Stimulated activated naive CD8-positive, alpha-beta T cell treated with anti-CD3 and anti-CD28 coated beads, Interleukin-15, amount 100 ng/mL, for 72 hours (primary cell): ENCODE measurements around the gene CFAP251.

Experiments used
- ATAC-seq: fragments of 150-1000 bp; cut with Tn5 transposase; 2 replicates; pipeline ENCODE4 v1.10.0; 2021; ENCODE audit warnings: mild to moderate bottlenecking, moderate library complexity
- DNase-seq, 2 donors: peaks; one replicate each; pipeline ENCODE4 v3.0.0; 2021 to 2022
- H3K27ac Mint-ChIP-seq, 2 donors: one replicate each; pipeline ENCODE4 v1.8.0; 2022; ENCODE audit warnings: mild to moderate bottlenecking in 2 of 2, mixed read lengths in 2 of 2, moderate library complexity in 2 of 2
- H3K27me3 Mint-ChIP-seq: one replicate; pipeline ENCODE4 v1.8.0; 2022; ENCODE audit warnings: mixed read lengths
- H3K4me1 Mint-ChIP-seq: one replicate; pipeline ENCODE4 v1.8.0; 2022; ENCODE audit warnings: mild to moderate bottlenecking, mixed read lengths
- H3K4me3 Mint-ChIP-seq, 2 donors: one replicate each; pipeline ENCODE4 v1.8.0; 2022; ENCODE audit warnings: mild to moderate bottlenecking in 2 of 2, mixed read lengths in 2 of 2, moderate library complexity in 1 of 2
- H3K9me3 Mint-ChIP-seq, 2 donors: one replicate each; pipeline ENCODE4 v1.8.0; 2022; ENCODE audit warnings: mixed read lengths in 2 of 2

The CFAP251 gene

DNA sequence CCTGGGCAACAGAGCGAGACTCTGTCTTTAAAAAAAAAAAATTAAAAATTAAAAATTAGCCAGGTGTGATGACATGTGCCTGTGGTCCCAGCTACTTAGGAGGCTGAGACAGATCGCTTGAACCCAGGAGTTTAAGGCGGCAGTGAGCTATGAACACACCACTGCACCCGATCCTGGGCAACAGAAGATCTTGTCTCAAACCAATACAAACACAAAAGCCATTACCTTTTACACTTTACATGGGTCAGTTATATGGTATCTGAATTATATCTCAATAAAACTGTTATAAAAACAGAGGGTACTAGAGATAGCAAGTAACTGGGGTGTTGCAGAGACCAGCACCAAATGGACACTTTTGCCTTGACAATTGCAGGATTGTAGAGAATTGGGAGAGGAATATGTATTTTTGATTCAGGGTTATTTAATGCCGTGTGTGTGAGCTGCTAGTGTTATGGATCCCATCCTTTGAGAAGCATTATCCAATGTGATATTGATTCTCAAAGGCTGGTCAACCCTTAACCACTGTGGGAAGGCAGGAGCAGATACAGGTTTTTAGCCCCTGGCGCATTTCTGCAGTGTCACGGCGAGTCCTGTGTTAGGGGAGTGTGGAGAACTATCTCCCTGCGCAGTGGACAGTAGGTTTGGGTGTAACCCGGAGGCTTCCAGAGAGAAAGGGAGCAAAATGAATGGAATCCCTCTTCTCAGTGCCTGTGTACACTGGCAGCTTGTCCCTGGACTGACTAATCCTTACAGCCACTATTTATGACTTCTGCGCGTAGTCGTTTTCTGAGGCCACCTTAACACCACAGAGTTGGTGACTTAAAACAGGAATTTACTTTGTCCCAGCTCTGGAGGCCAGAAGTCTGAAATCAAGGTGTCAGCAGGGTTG, 25.5 kb upstream of the CFAP251 start:
- H3K4me1 Mint-ChIP-seq = peaks cover 46% of the 10 kb centered on the region
- H3K27me3 Mint-ChIP-seq = no peaks in the 10 kb centered on the region
- H3K4me3 Mint-ChIP-seq = peak overlapping the region in 1 of 2 donors; percentile 68

DNA sequence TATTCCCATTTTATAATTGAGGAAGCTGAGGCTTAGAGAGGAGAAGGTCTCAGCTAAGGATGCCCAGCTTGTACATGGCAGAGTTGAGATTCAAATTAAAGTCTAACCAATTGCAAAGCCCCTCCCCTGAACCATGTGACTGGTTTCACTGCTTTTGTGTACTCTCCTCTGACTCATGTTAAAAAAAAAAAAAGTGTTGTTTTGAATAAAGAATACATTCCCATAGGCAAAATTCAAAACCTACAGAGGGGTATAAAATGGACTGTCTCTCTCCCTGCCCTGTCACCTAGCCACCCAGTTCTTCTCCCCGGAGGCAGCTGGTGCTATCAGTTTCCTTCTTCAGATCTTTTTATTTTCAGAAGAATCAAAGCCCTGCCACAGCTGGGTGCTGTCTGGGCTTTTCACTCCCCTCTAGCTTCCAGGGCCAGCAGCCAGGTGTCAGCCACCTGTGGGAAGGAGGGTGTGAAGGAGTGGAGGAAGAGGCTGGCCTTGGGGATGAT, 24.4 kb upstream of the CFAP251 start:
- no peaks in the 10 kb centered on the region for H3K9me3 Mint-ChIP-seq
- peaks cover 45% of the 10 kb centered on the region for H3K4me1 Mint-ChIP-seq
- peak overlapping the region; percentile 55 to 68 for H3K4me3 Mint-ChIP-seq
- DNase-seq = no peak
- ATAC-seq = peak; percentile 72
- no peaks in the 10 kb centered on the region for H3K27me3 Mint-ChIP-seq
- H3K27ac Mint-ChIP-seq = peak overlapping the region; percentile 71 to 92

More for the DNA sequence above, 25.5 kb upstream of the CFAP251 start:
- Mint-ChIP-seq H3K9me3 (no peaks in the 10 kb centered on the region), H3K27ac (no peak overlapping the region)
- DNase-seq = no peak
- ATAC-seq = no peak

DNA sequence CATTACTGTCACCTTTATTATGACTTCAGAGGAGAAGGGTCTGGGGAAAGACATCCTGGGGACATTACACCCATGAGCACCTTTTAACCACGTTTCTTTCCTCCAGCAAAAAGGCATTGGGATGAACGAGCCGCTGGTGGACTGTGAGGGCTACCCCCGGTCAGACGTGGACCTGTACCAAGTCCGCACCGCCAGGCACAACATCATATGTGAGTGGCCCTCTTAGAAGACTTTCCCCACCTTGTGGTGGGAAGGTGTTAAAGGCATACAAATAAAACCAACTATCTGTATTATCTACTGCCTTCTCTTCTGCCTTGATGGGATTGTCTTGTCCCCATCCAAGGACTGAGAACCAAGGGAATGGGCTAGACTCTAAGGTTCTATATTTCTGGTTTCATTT, 23.8 kb upstream of the CFAP251 start:
- DNase-seq (no peak), ATAC-seq (peak; percentile 56)
- H3K4me3 Mint-ChIP-seq = no peak overlapping the region
- peak overlapping the region; percentile 15 to 92 for H3K27ac Mint-ChIP-seq
- no peaks in the 10 kb centered on the region for H3K27me3 Mint-ChIP-seq
- no peaks in the 10 kb centered on the region for H3K9me3 Mint-ChIP-seq
- H3K4me1 Mint-ChIP-seq = peaks cover 40% of the 10 kb centered on the region

DNA sequence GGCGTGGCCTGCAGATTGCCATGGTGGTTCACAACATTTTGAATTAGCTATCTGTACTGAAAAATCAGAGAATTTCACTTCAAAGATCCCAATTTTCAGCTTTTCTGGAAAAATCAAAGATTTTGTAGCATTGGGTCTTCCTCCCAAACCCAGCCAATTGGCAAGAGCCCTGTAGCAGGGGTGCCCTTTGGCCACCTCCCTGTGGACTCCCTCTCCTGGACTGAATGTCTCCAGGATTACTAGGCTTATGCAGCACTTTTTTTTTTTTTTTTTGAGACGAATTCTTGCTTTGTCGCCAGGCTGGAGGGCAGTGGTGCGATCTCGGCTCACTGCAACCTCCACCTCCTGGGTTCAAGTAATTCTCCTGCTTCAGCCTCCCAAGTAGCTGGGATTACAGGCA, 20.1 kb upstream of the CFAP251 start:
- H3K27me3 Mint-ChIP-seq = no peaks in the 10 kb centered on the region
- H3K9me3 Mint-ChIP-seq = no peaks in the 10 kb centered on the region
- H3K27ac Mint-ChIP-seq = no peak overlapping the region
- no peak for ATAC-seq
- H3K4me1 Mint-ChIP-seq = peaks cover 17% of the 10 kb centered on the region
- no peak for DNase-seq
- no peak overlapping the region for H3K4me3 Mint-ChIP-seq

DNA sequence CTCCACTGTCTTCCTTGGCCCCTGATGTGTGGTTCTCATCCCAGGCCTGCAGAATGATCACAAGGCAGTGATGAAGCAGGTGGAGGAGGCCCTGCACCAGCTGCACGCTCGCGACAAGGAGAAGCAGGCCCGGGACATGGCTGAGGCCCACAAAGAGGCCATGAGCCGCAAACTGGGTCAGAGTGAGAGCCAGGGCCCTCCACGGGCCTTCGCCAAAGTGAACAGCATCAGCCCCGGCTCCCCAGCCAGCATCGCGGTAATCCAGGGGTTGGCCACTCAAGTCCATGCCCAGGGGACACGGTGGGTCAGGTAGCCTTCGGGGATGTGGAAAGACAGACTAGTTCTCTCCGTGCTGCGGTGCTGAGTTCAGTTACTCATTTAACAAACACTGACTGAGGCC, 18.8 kb upstream of the CFAP251 start:
- DNase-seq (no peak), ATAC-seq (no peak)
- Mint-ChIP-seq H3K27me3 (no peaks in the 10 kb centered on the region), H3K27ac (peak overlapping the region; percentile 25 to 89), H3K4me3 (no peak overlapping the region), H3K4me1 (peaks cover 5% of the 10 kb centered on the region), H3K9me3 (no peaks in the 10 kb centered on the region)

DNA sequence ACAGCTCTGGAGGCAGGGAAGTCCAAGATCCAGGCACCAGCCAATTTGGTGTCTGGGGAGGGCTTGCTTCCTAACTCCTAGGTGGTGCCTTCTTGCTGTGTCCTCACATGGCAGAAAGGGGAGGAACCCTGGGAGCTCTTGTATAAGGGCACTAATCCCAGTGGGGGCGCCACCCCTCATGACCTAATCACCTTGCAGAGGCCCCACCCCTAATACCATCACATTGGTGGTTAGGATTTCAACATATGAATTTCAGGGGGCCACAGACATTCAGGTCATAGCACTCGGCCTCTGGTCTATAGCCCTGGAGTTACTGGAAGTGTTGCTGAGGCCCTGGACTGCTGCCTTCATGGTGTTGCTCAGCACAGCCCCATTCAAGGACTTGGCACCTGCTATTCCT, 15.2 kb upstream of the CFAP251 start:
- ATAC-seq (no peak), DNase-seq (no peak)
- Mint-ChIP-seq H3K27me3 (no peaks in the 10 kb centered on the region), H3K9me3 (no peaks in the 10 kb centered on the region), H3K27ac (no peak overlapping the region), H3K4me3 (no peak overlapping the region), H3K4me1 (peaks cover 2% of the 10 kb centered on the region)

DNA sequence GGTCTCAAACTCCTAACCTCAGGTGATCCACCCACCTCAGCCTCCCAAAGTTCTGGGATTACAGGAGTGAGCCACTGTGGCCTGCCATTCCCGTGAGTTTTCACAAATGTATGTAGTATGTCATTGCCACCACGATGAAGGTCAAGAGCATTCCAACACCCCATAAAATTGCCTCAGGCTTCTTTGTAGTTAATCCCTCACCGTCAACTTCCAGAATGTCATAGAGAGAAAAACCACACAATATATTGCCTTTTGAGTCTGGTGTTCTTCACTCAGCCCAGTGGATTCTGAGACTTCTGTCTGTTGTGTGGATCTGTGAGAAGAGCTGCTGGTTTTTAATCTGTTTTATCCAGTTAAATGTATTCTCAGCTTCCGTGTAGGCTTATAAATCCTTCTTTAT, 12.6 kb upstream of the CFAP251 start:
- H3K9me3 Mint-ChIP-seq = no peaks in the 10 kb centered on the region
- H3K27ac Mint-ChIP-seq = no peak overlapping the region
- no peak for ATAC-seq
- peaks cover 11% of the 10 kb centered on the region for H3K4me1 Mint-ChIP-seq
- DNase-seq = no peak
- H3K27me3 Mint-ChIP-seq = no peaks in the 10 kb centered on the region
- H3K4me3 Mint-ChIP-seq = no peak overlapping the region

DNA sequence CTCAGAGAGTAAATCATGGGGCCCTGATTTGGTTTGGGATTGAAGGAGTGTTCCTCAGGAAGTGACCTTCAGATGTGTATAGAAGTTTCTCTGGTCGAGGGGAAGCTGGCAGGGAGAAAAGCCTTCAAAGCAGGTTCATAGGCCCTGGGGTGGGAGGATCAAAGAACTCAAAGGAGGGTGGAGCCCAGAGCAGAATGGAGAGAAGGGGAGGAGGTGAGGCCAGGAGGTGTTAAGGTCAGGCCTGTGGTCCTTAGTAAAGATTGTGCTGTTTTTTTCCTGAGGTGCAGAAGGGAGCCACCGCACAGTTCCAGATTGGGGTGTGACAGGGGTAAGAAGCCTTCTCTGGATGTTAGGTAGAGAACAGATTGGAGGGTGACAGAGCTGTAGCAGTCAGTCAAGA, 9.7 kb upstream of the CFAP251 start:
- H3K27me3 Mint-ChIP-seq = no peaks in the 10 kb centered on the region
- ATAC-seq (no peak), DNase-seq (no peak)
- no peaks in the 10 kb centered on the region for H3K9me3 Mint-ChIP-seq
- H3K4me1 Mint-ChIP-seq = peaks cover 19% of the 10 kb centered on the region
- H3K4me3 Mint-ChIP-seq = no peak overlapping the region
- H3K27ac Mint-ChIP-seq = peak overlapping the region; percentile 0 to 37

DNA sequence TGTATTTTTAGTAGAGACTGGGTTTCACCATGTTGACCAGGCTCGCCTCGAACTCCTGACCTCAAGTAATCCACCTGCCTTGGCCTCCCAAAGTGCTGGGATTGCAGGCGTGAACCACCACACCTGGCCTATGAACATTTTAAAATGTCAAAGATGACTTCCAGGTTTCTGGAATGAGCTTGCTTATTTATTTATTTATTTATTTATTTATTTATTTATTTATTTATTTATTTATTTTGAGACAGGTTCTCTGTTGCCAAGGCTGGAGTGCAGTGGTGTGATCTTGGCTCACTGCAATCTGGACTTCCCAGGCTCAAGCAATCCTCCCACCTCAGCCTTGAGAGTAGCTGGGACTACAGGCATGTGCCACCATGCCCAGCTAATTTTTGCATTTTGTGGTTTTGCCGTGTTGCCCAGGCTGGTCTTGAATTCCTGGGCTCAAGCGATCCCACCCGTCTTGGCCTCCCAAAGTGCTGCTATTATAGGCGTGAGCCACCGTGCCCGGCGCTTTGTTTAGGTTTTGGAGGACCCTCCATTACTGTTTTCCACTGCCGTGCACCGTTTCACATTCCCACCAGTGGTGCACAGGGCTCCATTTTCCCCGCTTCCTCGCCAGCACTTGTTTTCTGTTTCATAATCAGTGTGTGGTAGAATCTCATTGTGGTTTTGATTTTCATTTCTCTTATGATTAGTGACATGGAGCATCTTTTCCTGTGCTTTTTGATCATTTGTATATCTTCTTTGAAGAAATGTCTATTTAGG, 6.4 kb upstream of the CFAP251 start:
- H3K4me1 Mint-ChIP-seq = peaks cover 23% of the 10 kb centered on the region
- no peaks in the 10 kb centered on the region for H3K9me3 Mint-ChIP-seq
- ATAC-seq (peak; percentile 90), DNase-seq (peak in 1 of 2 donors; percentile 33)
- peak overlapping the region; percentile 21 to 89 for H3K27ac Mint-ChIP-seq
- no peaks in the 10 kb centered on the region for H3K27me3 Mint-ChIP-seq
- H3K4me3 Mint-ChIP-seq = peak overlapping the region; percentile 4 to 58

DNA sequence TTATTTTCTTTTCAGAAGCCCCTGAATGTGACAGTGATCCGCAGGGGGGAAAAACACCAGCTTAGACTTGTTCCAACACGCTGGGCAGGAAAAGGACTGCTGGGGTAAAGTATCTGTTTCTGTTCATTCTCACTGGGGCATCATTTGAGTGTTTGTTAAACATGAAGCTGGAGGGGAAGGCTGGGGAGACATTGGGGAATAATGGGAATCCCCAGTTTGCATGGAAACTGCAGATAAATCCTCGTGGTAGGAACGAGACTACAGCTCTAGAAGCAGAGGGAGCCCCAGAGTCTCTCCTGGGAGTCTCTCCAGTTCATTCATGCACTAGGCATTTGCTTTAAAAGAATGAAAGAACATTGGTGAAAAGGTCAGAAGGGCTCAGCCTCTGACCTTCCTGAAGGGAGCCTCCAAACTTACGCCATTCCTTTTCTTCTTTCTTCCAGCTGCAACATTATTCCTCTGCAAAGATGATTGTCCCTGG, 2.5 kb upstream of the CFAP251 start:
- ATAC-seq = no peak
- H3K27ac Mint-ChIP-seq = no peak overlapping the region
- DNase-seq = no peak

DNA sequence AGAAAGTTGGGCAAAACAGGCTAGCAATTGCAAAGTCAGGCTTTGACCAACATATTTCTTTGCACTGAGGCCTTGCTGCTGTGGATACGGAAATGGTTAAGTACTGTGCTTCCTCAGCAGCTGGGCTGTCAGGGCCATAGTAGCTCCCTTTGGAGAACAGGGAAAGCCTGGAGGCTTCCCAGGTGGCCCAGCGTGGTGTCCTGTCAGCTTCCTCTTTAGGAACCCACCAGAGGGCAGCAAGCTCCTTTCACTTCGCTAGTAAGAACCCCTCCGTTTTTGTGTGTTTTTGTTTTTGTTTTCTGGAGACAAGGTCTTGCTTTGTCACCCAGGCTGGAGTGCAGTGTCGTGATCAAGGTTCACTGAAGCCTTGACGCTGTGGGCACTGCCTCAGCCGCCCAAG, 1.7 kb upstream of the CFAP251 start:
- ATAC-seq (no peak), DNase-seq (no peak)
- Mint-ChIP-seq H3K27me3 (no peaks in the 10 kb centered on the region), H3K4me3 (no peak overlapping the region), H3K9me3 (no peaks in the 10 kb centered on the region), H3K27ac (no peak overlapping the region), H3K4me1 (peaks cover 28% of the 10 kb centered on the region)

More for the DNA sequence above, 2.5 kb upstream of the CFAP251 start:
- no peak overlapping the region for H3K4me3 Mint-ChIP-seq
- H3K27me3 Mint-ChIP-seq = no peaks in the 10 kb centered on the region
- no peaks in the 10 kb centered on the region for H3K9me3 Mint-ChIP-seq
- H3K4me1 Mint-ChIP-seq = peaks cover 28% of the 10 kb centered on the region

DNA sequence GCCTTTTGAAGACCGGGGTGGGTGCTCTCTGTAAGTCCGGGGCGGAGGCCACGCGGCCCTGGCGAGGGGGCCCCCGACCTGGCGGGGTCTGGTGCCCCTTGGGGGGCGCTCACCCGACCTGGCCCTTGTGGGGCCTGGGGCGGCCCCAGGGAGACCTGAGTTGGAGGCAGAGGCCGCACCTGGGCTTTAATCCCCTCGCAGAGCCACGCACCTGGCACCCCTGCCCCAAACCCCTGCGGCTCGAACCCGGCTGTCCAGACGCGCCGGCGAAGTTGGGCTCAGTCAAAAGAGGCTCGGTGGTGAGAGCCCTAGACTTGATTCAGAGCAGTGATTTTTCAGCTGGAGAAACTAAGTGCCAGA, 267 bp downstream of the CFAP251 start:
- Mint-ChIP-seq H3K27ac (no peak overlapping the region), H3K4me3 (peak overlapping the region; percentile 72 to 85), H3K27me3 (no peaks in the 10 kb centered on the region), H3K4me1 (peaks cover 22% of the 10 kb centered on the region), H3K9me3 (no peaks in the 10 kb centered on the region)
- ATAC-seq (no peak), DNase-seq (no peak)

DNA sequence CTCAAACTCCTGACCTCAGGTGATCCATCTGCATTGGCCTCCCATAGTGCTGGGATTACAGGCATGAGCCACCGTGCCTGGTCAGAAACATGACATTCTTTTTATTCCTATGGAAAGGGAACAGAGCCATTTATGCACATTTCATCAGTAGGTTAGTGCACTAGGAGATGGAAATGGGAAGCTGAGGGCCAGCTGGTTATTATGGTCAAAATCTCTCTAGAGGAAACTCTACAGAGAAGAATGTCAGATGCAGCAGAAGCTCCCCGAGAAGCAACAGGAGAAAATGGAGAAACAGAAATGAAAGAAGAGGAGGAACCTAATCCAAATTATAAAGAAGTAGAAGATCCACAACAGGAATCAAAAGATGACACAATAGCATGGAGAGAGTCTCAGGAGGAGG, 2.7 kb downstream of the CFAP251 start:
- no peak overlapping the region for H3K27ac Mint-ChIP-seq
- H3K4me3 Mint-ChIP-seq = no peak overlapping the region
- no peaks in the 10 kb centered on the region for H3K9me3 Mint-ChIP-seq
- DNase-seq (no peak), ATAC-seq (no peak)
- peaks cover 24% of the 10 kb centered on the region for H3K4me1 Mint-ChIP-seq
- H3K27me3 Mint-ChIP-seq = no peaks in the 10 kb centered on the region

DNA sequence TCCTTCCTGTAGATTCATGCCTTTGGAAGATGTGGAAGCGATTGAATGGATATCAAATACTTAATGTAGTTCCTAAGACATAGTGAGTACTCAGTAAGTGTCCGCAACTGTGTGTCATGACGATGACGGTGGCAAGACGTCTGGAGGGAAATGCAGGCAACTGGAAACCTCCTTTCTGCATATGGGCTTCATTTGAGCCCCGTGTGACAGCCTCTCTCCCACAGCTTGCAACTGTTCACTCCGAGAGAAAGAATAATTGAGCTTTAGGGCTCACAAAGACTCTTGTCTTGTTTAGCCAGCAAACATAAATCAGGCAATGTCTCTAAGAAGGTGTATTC, 6.9 kb downstream of the CFAP251 start:
- no peak overlapping the region for H3K4me3 Mint-ChIP-seq
- ATAC-seq = no peak
- no peak overlapping the region for H3K27ac Mint-ChIP-seq

DNA sequence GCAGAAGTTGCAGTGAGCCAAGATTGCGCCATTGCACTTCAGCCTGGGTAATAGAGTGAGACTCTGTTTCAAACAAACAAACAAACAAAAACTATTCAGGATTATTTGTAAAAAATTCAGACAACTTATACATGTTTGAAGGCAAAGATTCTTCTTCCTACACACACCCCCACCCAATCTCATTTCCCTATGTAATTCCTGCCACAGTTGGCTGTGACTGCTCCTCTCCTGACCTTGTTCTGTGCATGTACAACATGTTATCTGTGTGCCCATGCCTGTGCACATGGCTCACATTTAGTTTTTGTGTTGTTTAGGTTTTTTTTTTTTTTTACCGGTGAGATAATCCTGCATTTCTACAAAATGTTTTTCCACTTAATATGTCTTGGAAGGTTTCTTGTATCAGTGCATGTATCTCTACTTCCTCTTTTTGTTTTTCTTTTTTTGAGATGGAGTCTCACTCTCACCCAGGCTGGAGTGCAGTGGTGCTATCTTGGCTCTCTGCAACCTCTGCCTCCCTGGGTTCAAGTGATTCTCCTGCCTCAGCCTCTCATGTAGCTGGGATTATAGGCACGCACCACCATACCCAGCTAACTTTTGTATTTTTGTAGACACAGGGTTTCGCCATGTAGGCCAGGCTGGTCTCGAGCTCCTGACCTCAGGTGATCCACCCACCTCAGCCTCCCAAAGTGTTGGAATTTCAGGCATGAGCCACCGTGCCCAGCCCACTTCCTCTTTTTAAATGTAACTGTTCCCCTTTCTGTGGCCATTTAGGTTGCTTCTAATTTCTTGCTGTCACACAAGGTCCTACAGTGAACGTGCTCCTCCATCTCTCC, 8.7 kb downstream of the CFAP251 start:
- DNase-seq = no peak
- Mint-ChIP-seq H3K9me3 (no peaks in the 10 kb centered on the region), H3K4me1 (peaks cover 4% of the 10 kb centered on the region), H3K4me3 (no peak overlapping the region), H3K27ac (peak overlapping the region in 1 of 2 donors; percentile 86), H3K27me3 (no peaks in the 10 kb centered on the region)
- no peak for ATAC-seq

More for the DNA sequence above, 6.9 kb downstream of the CFAP251 start:
- peaks cover 4% of the 10 kb centered on the region for H3K4me1 Mint-ChIP-seq
- DNase-seq = no peak
- no peaks in the 10 kb centered on the region for H3K27me3 Mint-ChIP-seq
- no peaks in the 10 kb centered on the region for H3K9me3 Mint-ChIP-seq
